ENCODE data around the gene KIF22.
"Not testable (repeated sequence)": the region's sequence is repeated elsewhere in the genome, so short reads cannot be mapped to it uniquely, and the experiment has no call there.

The KIF22 gene

GRCh38 chr16:29766571-29766970 is 24.0 kb upstream of the KIF22 start:
- no peak for DNase-seq (ENCODE audit: low spot score)

- no peak for DNase-seq (ENCODE audit: low spot score)
Measured at GRCh38 chr16:29767062-29767461, 23.5 kb upstream of the KIF22 start.

GRCh38 chr16:29769507-29769906 is 21.0 kb upstream of the KIF22 start:
- DNase-seq (ENCODE audit: low spot score) = no peak

- no peak for DNase-seq (ENCODE audit: low spot score)
Measured at GRCh38 chr16:29770250-29770929, 20.2 kb upstream of the KIF22 start.

GRCh38 chr16:29772330-29772729 is 18.2 kb upstream of the KIF22 start:
- DNase-seq (ENCODE audit: low spot score) = not testable (repeated sequence)

- DNase-seq (ENCODE audit: low spot score) = no peak
Measured at GRCh38 chr16:29774730-29775129, 15.8 kb upstream of the KIF22 start.

- no peak for DNase-seq (ENCODE audit: low spot score)
Measured at GRCh38 chr16:29775742-29776408, 14.7 kb upstream of the KIF22 start.

- DNase-seq (ENCODE audit: low spot score) = no peak
Measured at GRCh38 chr16:29777576-29778350, 12.8 kb upstream of the KIF22 start, which contains the start of gene ZG16. Gene ZG16, plus strand, starts transcription at chr16:29778256. Its CDS starts 1,011 bp downstream, at chr16:29779267.

- DNase-seq (ENCODE audit: low spot score) = no peak
Measured at GRCh38 chr16:29779474-29779873, 11.1 kb upstream of the KIF22 start.

- not testable (repeated sequence) for DNase-seq (ENCODE audit: low spot score)
Measured at GRCh38 chr16:29783094-29783953, 7.2 kb upstream of the KIF22 start.

- DNase-seq (ENCODE audit: low spot score) = no peak
Measured at GRCh38 chr16:29784157-29784556, 6.4 kb upstream of the KIF22 start.

- DNase-seq (ENCODE audit: low spot score) = peak; percentile 80
Measured at GRCh38 chr16:29784901-29785500, 5.5 kb upstream of the KIF22 start.

GRCh38 chr16:29787155-29787554 is 3.4 kb upstream of the KIF22 start:
- DNase-seq (ENCODE audit: low spot score) = not testable (repeated sequence)

GRCh38 chr16:29789775-29790182 is 772 bp upstream of the KIF22 start:
- no peak for DNase-seq (ENCODE audit: low spot score)

GRCh38 chr16:29790949-29791844 is 646 bp downstream of the KIF22 start:
- no peak for DNase-seq (ENCODE audit: low spot score)

GRCh38 chr16:29791845-29792807 is 1.6 kb downstream of the KIF22 start:
- DNase-seq (ENCODE audit: low spot score) = no peak

- not testable (repeated sequence) for DNase-seq (ENCODE audit: low spot score)
Measured at GRCh38 chr16:29793153-29793552, 2.6 kb downstream of the KIF22 start.

GRCh38 chr16:29794231-29794710 is 3.7 kb downstream of the KIF22 start:
- no peak for DNase-seq (ENCODE audit: low spot score)

GRCh38 chr16:29802416-29802935 is 11.9 kb downstream of the KIF22 start:
- no peak for DNase-seq (ENCODE audit: low spot score)
